HG02588 (cell line): ENCODE results near the gene MYBPC2.
"Not testable (repeated sequence)": the region's sequence is repeated elsewhere in the genome, so short reads cannot be mapped to it uniquely, and the experiment has no call there.

Experiments used
- ATAC-seq: cut with Tn5 transposase; IDR thresholded peaks from one replicate; pipeline ENCODE4 v1.9.1; 2021; ENCODE audit warnings: mild to moderate bottlenecking, moderate library complexity; ENCODE audit not compliant: unreplicated experiment

Gene MYBPC2

GRCh38 chr19:50427318-50427925 lies 5.3 kb upstream of the MYBPC2 start:
- no peak for ATAC-seq

GRCh38 chr19:50427997-50428425 lies 4.7 kb upstream of the MYBPC2 start:
- no peak for ATAC-seq

GRCh38 chr19:50428772-50429463 lies 3.8 kb upstream of the MYBPC2 start:
- no peak for ATAC-seq

- no peak for ATAC-seq
Measured at GRCh38 chr19:50430888-50431342, 1.8 kb upstream of the MYBPC2 start.

- ATAC-seq = peak; percentile 68
Measured at GRCh38 chr19:50431343-50432220, 1.1 kb upstream of the MYBPC2 start.

GRCh38 chr19:50433201-50434180 lies 799 bp downstream of the MYBPC2 start:
- ATAC-seq = no peak

GRCh38 chr19:50434525-50434924 lies 1.8 kb downstream of the MYBPC2 start:
- ATAC-seq = no peak

- ATAC-seq = no peak
Measured at GRCh38 chr19:50435221-50435620, 2.5 kb downstream of the MYBPC2 start.

GRCh38 chr19:50435627-50436026 lies 2.9 kb downstream of the MYBPC2 start:
- no peak for ATAC-seq

- no peak for ATAC-seq
Measured at GRCh38 chr19:50437862-50438449, 5.3 kb downstream of the MYBPC2 start.

- not testable (repeated sequence) for ATAC-seq
Measured at GRCh38 chr19:50439130-50439529, 6.4 kb downstream of the MYBPC2 start.

GRCh38 chr19:50444059-50444458 lies 11.4 kb downstream of the MYBPC2 start:
- ATAC-seq = no peak

- ATAC-seq = no peak
Measured at GRCh38 chr19:50447053-50447452, 14.4 kb downstream of the MYBPC2 start.

GRCh38 chr19:50447750-50448149 lies 15.1 kb downstream of the MYBPC2 start:
- no peak for ATAC-seq

- ATAC-seq = no peak
Measured at GRCh38 chr19:50449236-50449899, 16.7 kb downstream of the MYBPC2 start.

- no peak for ATAC-seq
Measured at GRCh38 chr19:50450369-50451222, 17.9 kb downstream of the MYBPC2 start.

- no peak for ATAC-seq
Measured at GRCh38 chr19:50451223-50451534, 18.5 kb downstream of the MYBPC2 start.

GRCh38 chr19:50453243-50453642 lies 20.6 kb downstream of the MYBPC2 start:
- ATAC-seq = no peak

- ATAC-seq = no peak
Measured at GRCh38 chr19:50455992-50456391, 23.3 kb downstream of the MYBPC2 start.
